H9 (cell line): ENCODE data around the gene POLQ. TPM values are rescaled to one million over a fixed set of nuclear protein-coding genes. Genes with fewer than 3 reads are reported as not detected.

Source experiments
- DNase-seq: peaks from one replicate; pipeline ENCODE4 v3.0.0-alpha.2; 2017
- H2AFZ ChIP-seq: one replicate; pipeline ENCODE4 v1.6.1; 2013; ENCODE audit warnings: mild to moderate bottlenecking, low read length, control low read depth, moderate library complexity
- H2AK5ac ChIP-seq: 2 replicates; pipeline ENCODE4 v1.6.1; 2013; ENCODE audit warnings: low read length, control low read depth, mixed read lengths; ENCODE audit not compliant: insufficient read length
- H2BK120ac ChIP-seq: one replicate; pipeline ENCODE4 v1.6.1; 2013; ENCODE audit warnings: low read depth, mild to moderate bottlenecking, low read length, control low read depth, inconsistent platforms; ENCODE audit not compliant: poor library complexity, severe bottlenecking
- H2BK12ac ChIP-seq: 2 replicates; pipeline ENCODE4 v1.6.1; 2013; ENCODE audit warnings: low read length, control low read depth, mixed read lengths, low read depth; ENCODE audit not compliant: insufficient read length
- H2BK15ac ChIP-seq: 2 replicates; pipeline ENCODE4 v1.6.1; 2013; ENCODE audit warnings: low read depth, low read length, control low read depth
- H2BK20ac ChIP-seq: one replicate; pipeline ENCODE4 v1.6.1; 2013; ENCODE audit warnings: low read depth, mild to moderate bottlenecking, low read length, control low read depth, inconsistent platforms; ENCODE audit not compliant: poor library complexity, severe bottlenecking
- H2BK5ac ChIP-seq: 2 replicates; pipeline ENCODE4 v1.6.1; 2013; ENCODE audit warnings: low read length, control low read depth, mixed read lengths; ENCODE audit not compliant: insufficient read length
- H3K14ac ChIP-seq: 2 replicates; pipeline ENCODE4 v1.6.1; 2013; ENCODE audit warnings: low read length, control low read depth; ENCODE audit not compliant: insufficient read depth
- H3K18ac ChIP-seq: 2 replicates; pipeline ENCODE4 v1.6.1; 2013; ENCODE audit warnings: low read depth, mild to moderate bottlenecking, mixed read lengths, low read length, control low read depth; ENCODE audit not compliant: insufficient read length
- H3K23ac ChIP-seq: 2 replicates; pipeline ENCODE4 v1.6.1; 2013; ENCODE audit warnings: low read length, control low read depth, mixed read lengths, low read depth; ENCODE audit not compliant: insufficient read length
- H3K23me2 ChIP-seq: 2 replicates; pipeline ENCODE4 v1.6.1; 2013; ENCODE audit warnings: low read depth, mild to moderate bottlenecking, mixed read lengths, low read length, control low read depth; ENCODE audit not compliant: insufficient read length, poor library complexity, severe bottlenecking
- H3K27ac ChIP-seq: 2 replicates; pipeline ENCODE4 v1.5.1; 2013; ENCODE audit warnings: low read length, control low read depth, mixed read lengths, low read depth; ENCODE audit not compliant: insufficient read length
- H3K27me3 ChIP-seq: 2 replicates; pipeline ENCODE4 v1.6.1; 2013; ENCODE audit warnings: low read length, control low read depth, inconsistent platforms; ENCODE audit not compliant: insufficient read depth
- H3K4ac ChIP-seq: 2 replicates; pipeline ENCODE4 v1.6.1; 2013; ENCODE audit warnings: low read depth, mild to moderate bottlenecking, control low read depth, inconsistent platforms, low read length, moderate library complexity
- H3K4me1 ChIP-seq: 2 replicates; pipeline ENCODE4 v1.6.1; 2013; ENCODE audit warnings: low read length, control low read depth, inconsistent platforms; ENCODE audit not compliant: insufficient read depth
- H3K4me2 ChIP-seq: 2 replicates; pipeline ENCODE4 v1.6.1; 2013; ENCODE audit warnings: low read length, control low read depth, mixed read lengths; ENCODE audit not compliant: insufficient read length, insufficient read depth
- H3K56ac ChIP-seq: 2 replicates; pipeline ENCODE4 v1.6.1; 2013; ENCODE audit warnings: low read depth, mild to moderate bottlenecking, mixed read lengths, low read length, control low read depth; ENCODE audit not compliant: insufficient read length
- H3K79me1 ChIP-seq: 2 replicates; pipeline ENCODE4 v1.6.1; 2013; ENCODE audit warnings: low read depth, mild to moderate bottlenecking, moderate library complexity, low read length, control low read depth, inconsistent platforms; ENCODE audit not compliant: insufficient read depth, poor library complexity, severe bottlenecking
- H3K79me2 ChIP-seq: 2 replicates; pipeline ENCODE4 v1.6.1; 2013; ENCODE audit warnings: low read length, control low read depth, inconsistent platforms; ENCODE audit not compliant: insufficient read depth
- H3K9ac ChIP-seq: 2 replicates; pipeline ENCODE4 v1.6.1; 2013; ENCODE audit warnings: low read length, control low read depth, mixed read lengths; ENCODE audit not compliant: insufficient read length; ENCODE audit errors: extremely low read depth
- H3K9me3 ChIP-seq: one replicate; pipeline ENCODE4 v1.6.1; 2013; ENCODE audit warnings: low read depth, low read length, inconsistent platforms; ENCODE audit not compliant: control insufficient read depth
- H3T11ph ChIP-seq: one replicate; pipeline ENCODE4 v1.6.1; 2013; ENCODE audit warnings: mild to moderate bottlenecking, low read length, control low read depth, inconsistent platforms
- H4K20me1 ChIP-seq: one replicate; pipeline ENCODE4 v1.6.1; 2013; ENCODE audit not compliant: control insufficient read depth, insufficient read length, insufficient read depth
- H4K5ac ChIP-seq: 2 replicates; pipeline ENCODE4 v1.6.1; 2013; ENCODE audit warnings: low read depth, mild to moderate bottlenecking, mixed read lengths, low read length, control low read depth; ENCODE audit not compliant: insufficient read length
- H4K8ac ChIP-seq: replicated peaks from 2 replicates; pipeline ENCODE4 v1.6.1; 2013; ENCODE audit warnings: low read length, control low read depth, mixed read lengths, low read depth; ENCODE audit not compliant: insufficient read length
- H4K91ac ChIP-seq: 2 replicates; pipeline ENCODE4 v1.6.1; 2013; ENCODE audit warnings: low read depth, mild to moderate bottlenecking, moderate library complexity, mixed read lengths, low read length, control low read depth; ENCODE audit not compliant: insufficient read length
- H3K27ac Mint-ChIP-seq, 3 experiments: 2 replicates in 2 of 3; 3 replicates in 1 of 3; pipeline ENCODE4 v1.8.0; 2020 to 2021; ENCODE audit warnings: mixed read lengths in 3 of 3, mild to moderate bottlenecking in 1 of 3, moderate library complexity in 1 of 3
- H3K27me3 Mint-ChIP-seq: 2 replicates; pipeline ENCODE4 v1.8.0; 2021; ENCODE audit warnings: low read depth, mild to moderate bottlenecking, moderate library complexity, mixed read lengths
- H3K36me3 Mint-ChIP-seq, 3 experiments: 2 replicates in 2 of 3; 3 replicates in 1 of 3; pipeline ENCODE4 v1.8.0; 2020 to 2021; ENCODE audit warnings: low read depth in 3 of 3, mixed read lengths in 3 of 3; ENCODE audit not compliant: insufficient read depth in 1 of 3
- H3K4me1 Mint-ChIP-seq, 2 experiments: 2 replicates each; pipeline ENCODE4 v1.8.0; 2020; ENCODE audit warnings: mixed read lengths in 2 of 2
- H3K4me3 Mint-ChIP-seq, 2 experiments: 2 replicates in 1 of 2; 3 replicates in 1 of 2; pipeline ENCODE4 v1.8.0; 2020 to 2021; ENCODE audit warnings: mild to moderate bottlenecking in 2 of 2, mixed read lengths in 2 of 2, moderate library complexity in 1 of 2
- H3K9me3 Mint-ChIP-seq, 2 experiments: 2 replicates in 1 of 2; 3 replicates in 1 of 2; pipeline ENCODE4 v1.8.0; 2020; ENCODE audit warnings: mild to moderate bottlenecking in 2 of 2, mixed read lengths in 2 of 2, moderate library complexity in 1 of 2
- WGBS: extraction: QIAGEN DNeasy Blood & Tissue Kit; methylation state at CpG from one replicate; pipeline ENCODE4 v1.1.7; 2013; ENCODE audit warnings: missing lambda C conversion rate, low lambda C conversion rate, mixed read lengths; ENCODE audit not compliant: insufficient read length; ENCODE audit errors: extremely low coverage; 5-methylcytosine and 5-hydroxymethylcytosine counted together
- total RNA-seq: library from RNA; stranded (reverse); gene quantifications from 2 replicates; pipeline ENCODE4 v1.2.1, GENCODE V29; 2021
- TF ChIP-seq, protein P1 (sequence below): fragments of 200-600 bp; sonication (generic); conservative IDR thresholded peaks from 3 replicates; pipeline ENCODE4 v1.8.0; 2021; ENCODE audit warnings: antibody characterized with exemption, mild to moderate bottlenecking

The POLQ gene
- total RNA-seq, 1 experiment from 2014 or later, result 15.4 TPM

DNA sequence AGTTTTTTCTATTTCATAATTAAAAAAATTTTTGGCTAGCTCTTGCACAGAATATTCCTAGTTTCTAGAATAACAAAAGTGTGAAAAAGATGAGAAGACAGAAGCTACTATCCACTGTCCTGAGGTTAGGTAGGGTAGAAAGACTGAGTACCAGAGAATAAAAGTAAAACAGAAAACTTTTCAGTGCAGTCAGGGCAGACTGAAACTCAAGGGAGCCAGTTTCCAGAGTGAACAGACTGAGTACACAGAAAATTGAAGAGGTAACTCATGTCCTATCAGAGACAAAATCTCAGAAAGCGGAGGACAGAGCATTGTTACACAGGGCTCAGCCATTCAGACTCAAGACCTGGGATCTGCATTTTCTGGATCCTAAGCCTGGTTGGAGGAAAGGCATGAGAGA lies 38.6 kb upstream of the POLQ start:
- Histone ChIP-seq H2AK5ac (no peak overlapping the region), H4K5ac (no peak overlapping the region), H3K4ac (no peak overlapping the region), H3K79me1 (no peaks in the 10 kb centered on the region), H2BK12ac (no peak overlapping the region), H3K27me3 (no peaks in the 10 kb centered on the region), H3K4me1 (no peaks in the 10 kb centered on the region), H3T11ph (no peak overlapping the region), H3K27ac (no peak overlapping the region), H3K9ac (no peak overlapping the region), H4K20me1 (no peaks in the 10 kb centered on the region), H3K14ac (no peak overlapping the region), H3K18ac (no peak overlapping the region), H2BK20ac (no peak overlapping the region), H3K23ac (no peak overlapping the region), H4K8ac (no peak overlapping the region), H2BK5ac (no peak overlapping the region), H4K91ac (no peak overlapping the region), H3K23me2 (no peaks in the 10 kb centered on the region), H2BK120ac (no peak overlapping the region), H3K9me3 (no peaks in the 10 kb centered on the region), H3K56ac (no peak overlapping the region), H2AFZ (no peak overlapping the region), H2BK15ac (no peak overlapping the region), H3K4me2 (no peak overlapping the region), H3K79me2 (no peaks in the 10 kb centered on the region)
- Mint-ChIP-seq H3K9me3 (no peaks in the 10 kb centered on the region), H3K27ac (peak overlapping the region in 2 of 3 experiments; percentile 34 to 44; a peak in 1 of 7 replicates), H3K27me3 (0 out of 2 replicates have a peak, but pooled peaks cover 2% of the 10 kb centered on the region), H3K4me3 (no peak overlapping the region), H3K4me1 (peaks cover 5 to 7% of the 10 kb centered on the region in 2 experiments; a peak in 3 of 4 replicates), H3K36me3 (no peaks in the 10 kb centered on the region; a peak in 2 of 7 replicates)
- no peak for DNase-seq
- TF ChIP-seq, protein P1, sequence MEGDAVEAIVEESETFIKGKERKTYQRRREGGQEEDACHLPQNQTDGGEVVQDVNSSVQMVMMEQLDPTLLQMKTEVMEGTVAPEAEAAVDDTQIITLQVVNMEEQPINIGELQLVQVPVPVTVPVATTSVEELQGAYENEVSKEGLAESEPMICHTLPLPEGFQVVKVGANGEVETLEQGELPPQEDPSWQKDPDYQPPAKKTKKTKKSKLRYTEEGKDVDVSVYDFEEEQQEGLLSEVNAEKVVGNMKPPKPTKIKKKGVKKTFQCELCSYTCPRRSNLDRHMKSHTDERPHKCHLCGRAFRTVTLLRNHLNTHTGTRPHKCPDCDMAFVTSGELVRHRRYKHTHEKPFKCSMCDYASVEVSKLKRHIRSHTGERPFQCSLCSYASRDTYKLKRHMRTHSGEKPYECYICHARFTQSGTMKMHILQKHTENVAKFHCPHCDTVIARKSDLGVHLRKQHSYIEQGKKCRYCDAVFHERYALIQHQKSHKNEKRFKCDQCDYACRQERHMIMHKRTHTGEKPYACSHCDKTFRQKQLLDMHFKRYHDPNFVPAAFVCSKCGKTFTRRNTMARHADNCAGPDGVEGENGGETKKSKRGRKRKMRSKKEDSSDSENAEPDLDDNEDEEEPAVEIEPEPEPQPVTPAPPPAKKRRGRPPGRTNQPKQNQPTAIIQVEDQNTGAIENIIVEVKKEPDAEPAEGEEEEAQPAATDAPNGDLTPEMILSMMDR, result no peak
- WGBS, result no CpG with 5 or more reads among the region's 1 CpG
